ENCODE data around the gene NINL.

DNA sequence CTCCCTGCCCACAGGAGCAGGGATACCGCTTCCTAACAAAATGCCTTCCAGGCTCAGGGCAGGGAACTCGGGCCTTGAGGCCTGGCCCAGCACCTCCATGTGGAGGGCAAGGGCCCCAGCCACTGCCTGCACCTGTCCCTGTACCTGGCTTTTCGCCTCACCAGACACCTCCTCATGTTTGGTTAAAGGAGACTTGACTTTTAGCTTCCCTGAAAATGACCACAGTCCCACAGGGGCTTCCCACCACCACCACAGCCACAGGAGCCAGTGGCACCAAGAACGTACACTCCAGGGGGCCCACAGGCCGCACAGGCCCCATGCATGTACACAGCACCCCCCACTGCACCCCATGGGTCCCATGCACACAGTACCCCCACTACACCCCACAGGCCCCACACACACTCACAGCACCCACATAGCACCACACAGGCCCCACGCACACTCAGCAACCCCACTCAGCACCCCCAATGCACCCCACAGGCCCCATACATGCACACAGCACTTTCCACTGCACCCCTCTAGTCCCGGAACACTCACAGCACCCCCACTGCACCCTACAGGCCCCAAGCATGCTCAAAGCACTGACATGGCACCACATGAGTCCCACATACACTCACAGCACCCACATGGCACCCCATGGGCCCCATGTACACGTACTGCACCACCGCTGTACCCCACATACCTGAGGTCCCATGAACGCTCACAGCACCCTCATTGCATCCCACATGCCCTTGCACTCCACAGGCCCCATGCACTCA is 91.4 kb downstream of the NINL start:
- TF ChIP-seq RBBP5 (IDR thresholded peaks at IDR 0.05; ENCODE audit: borderline replicate concordance, low read depth, low read length) (no peak), CEBPB (IDR thresholded peaks at IDR 0.05; ENCODE audit: low read depth, low read length) (no peak), TCF12 (IDR thresholded peaks at IDR 0.05; ENCODE audit: low read depth, low read length) (no peak), GABPA (IDR thresholded peaks at IDR 0.05; ENCODE audit: borderline replicate concordance, insufficient read depth, low read length) (no peak), EZH2 (IDR thresholded peaks at IDR 0.05; ENCODE audit: low read depth, low read length, severe bottlenecking) (no peak), POLR2A (IDR thresholded peaks at IDR 0.05; ENCODE audit: control extremely low read depth in 1 of 2, low read depth in 2 of 2, low read length in 2 of 2) (no peak), ZNF274 (IDR thresholded peaks at IDR 0.05; ENCODE audit: borderline replicate concordance, extremely low read depth, low read length) (no peak), EGR1 (IDR thresholded peaks at IDR 0.05; ENCODE audit: borderline replicate concordance, low read depth, low read length) (no peak), PHF8 (conservative IDR thresholded peaks at IDR 0.05; ENCODE audit: low read depth, low read length) (no peak), MAFK (IDR thresholded peaks at IDR 0.05; ENCODE audit: low read depth, low read length) (no peak)
- TF ChIP-seq, protein P1, sequence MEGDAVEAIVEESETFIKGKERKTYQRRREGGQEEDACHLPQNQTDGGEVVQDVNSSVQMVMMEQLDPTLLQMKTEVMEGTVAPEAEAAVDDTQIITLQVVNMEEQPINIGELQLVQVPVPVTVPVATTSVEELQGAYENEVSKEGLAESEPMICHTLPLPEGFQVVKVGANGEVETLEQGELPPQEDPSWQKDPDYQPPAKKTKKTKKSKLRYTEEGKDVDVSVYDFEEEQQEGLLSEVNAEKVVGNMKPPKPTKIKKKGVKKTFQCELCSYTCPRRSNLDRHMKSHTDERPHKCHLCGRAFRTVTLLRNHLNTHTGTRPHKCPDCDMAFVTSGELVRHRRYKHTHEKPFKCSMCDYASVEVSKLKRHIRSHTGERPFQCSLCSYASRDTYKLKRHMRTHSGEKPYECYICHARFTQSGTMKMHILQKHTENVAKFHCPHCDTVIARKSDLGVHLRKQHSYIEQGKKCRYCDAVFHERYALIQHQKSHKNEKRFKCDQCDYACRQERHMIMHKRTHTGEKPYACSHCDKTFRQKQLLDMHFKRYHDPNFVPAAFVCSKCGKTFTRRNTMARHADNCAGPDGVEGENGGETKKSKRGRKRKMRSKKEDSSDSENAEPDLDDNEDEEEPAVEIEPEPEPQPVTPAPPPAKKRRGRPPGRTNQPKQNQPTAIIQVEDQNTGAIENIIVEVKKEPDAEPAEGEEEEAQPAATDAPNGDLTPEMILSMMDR (IDR thresholded peaks at IDR 0.05; ENCODE audit: control extremely low read depth in 1 of 3, insufficient read depth in 1 of 3, low read depth in 1 of 3, low read length in 3 of 3), result no peak
- TF ChIP-seq, protein P2, sequence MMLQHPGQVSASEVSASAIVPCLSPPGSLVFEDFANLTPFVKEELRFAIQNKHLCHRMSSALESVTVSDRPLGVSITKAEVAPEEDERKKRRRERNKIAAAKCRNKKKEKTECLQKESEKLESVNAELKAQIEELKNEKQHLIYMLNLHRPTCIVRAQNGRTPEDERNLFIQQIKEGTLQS (IDR thresholded peaks at IDR 0.05; ENCODE audit: insufficient read depth, low read depth, low read length), result no peak
- TF ChIP-seq, protein P3, sequence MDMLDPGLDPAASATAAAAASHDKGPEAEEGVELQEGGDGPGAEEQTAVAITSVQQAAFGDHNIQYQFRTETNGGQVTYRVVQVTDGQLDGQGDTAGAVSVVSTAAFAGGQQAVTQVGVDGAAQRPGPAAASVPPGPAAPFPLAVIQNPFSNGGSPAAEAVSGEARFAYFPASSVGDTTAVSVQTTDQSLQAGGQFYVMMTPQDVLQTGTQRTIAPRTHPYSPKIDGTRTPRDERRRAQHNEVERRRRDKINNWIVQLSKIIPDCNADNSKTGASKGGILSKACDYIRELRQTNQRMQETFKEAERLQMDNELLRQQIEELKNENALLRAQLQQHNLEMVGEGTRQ (IDR thresholded peaks at IDR 0.05; ENCODE audit: low read length), result no peak
